GM12892 (cell line): ENCODE results near the gene CDH22.

ENCODE experiments used
- POLR2A ChIP-seq: IDR thresholded peaks from 2 replicates; pipeline ENCODE4 v1.6.1; 2011; ENCODE audit warnings: low read depth, low read length, control low read depth
- POLR2AphosphoS5 ChIP-seq: IDR thresholded peaks from 2 replicates; pipeline ENCODE4 v1.6.1; 2011; ENCODE audit warnings: low read depth, low read length, control low read depth

GRCh38 chr20:46230801-46231282 is 77.5 kb downstream of the CDH22 start:
- TF ChIP-seq POLR2AphosphoS5, result no peak
- no peak for TF ChIP-seq POLR2A
